WTC11 (cell line): Measurements from ENCODE around the gene WBP2. TPM values are rescaled to one million over a fixed set of nuclear protein-coding genes. Genes with fewer than 3 reads are reported as not detected.
A peak's percentile ranks its signal among the peaks of the same experiment; 100 is the strongest.

Experiments
- ATAC-seq: fragments of 200-7000 bp; cut with Tn5 transposase; 2 replicates; pipeline ENCODE4 v1.10.0; 2021; ENCODE audit warnings: mild to moderate bottlenecking, moderate library complexity
- CTCF ChIA-PET: fragments of 300-600 bp; sonication (Branson Sonifier 250); formaldehyde crosslinking; loops from one replicate; lab custom pipeline; 2021; ENCODE audit warnings: antibody characterized with exemption; lab: Charles Lee
- POLR2A ChIA-PET: fragments of 350-600 bp; sonication (Branson Sonifier 250); formaldehyde crosslinking; loops from one replicate; lab custom pipeline; 2021; ENCODE audit warnings: antibody characterized with exemption; lab: Charles Lee
- DNase-seq: peaks from one replicate; pipeline ENCODE4 v3.0.0; 2021; ENCODE audit warnings: low spot score
- H3K27ac Mint-ChIP-seq: 2 replicates; pipeline ENCODE4 v1.8.0; 2021; ENCODE audit warnings: mixed read lengths
- H3K27me3 Mint-ChIP-seq: 2 replicates; pipeline ENCODE4 v1.8.0; 2021; ENCODE audit warnings: low read depth, mild to moderate bottlenecking, moderate library complexity, mixed read lengths
- H3K36me3 Mint-ChIP-seq: 2 replicates; pipeline ENCODE4 v1.8.0; 2021; ENCODE audit warnings: mixed read lengths
- H3K4me1 Mint-ChIP-seq: 2 replicates; pipeline ENCODE4 v1.8.0; 2022; ENCODE audit warnings: mixed read lengths
- H3K4me3 Mint-ChIP-seq: 2 replicates; pipeline ENCODE4 v1.8.0; 2021; ENCODE audit warnings: mild to moderate bottlenecking, moderate library complexity, mixed read lengths
- H3K9me3 Mint-ChIP-seq: 2 replicates; pipeline ENCODE4 v1.8.0; 2021; ENCODE audit warnings: mixed read lengths
- ATF1 ChIP-seq: sonication (generic); formaldehyde crosslinking; IDR thresholded peaks from 2 replicates; pipeline ENCODE4 v1.8.1; 2023; ENCODE audit warnings: mild to moderate bottlenecking, moderate library complexity, missing genetic modification reagents
- ATF2 ChIP-seq: sonication (generic); formaldehyde crosslinking; IDR thresholded peaks from 2 replicates; pipeline ENCODE4 v1.8.1; 2022; ENCODE audit warnings: low read depth, missing genetic modification reagents, borderline replicate concordance
- E2F1 ChIP-seq: sonication (generic); formaldehyde crosslinking; IDR thresholded peaks from 2 replicates; pipeline ENCODE4 v1.8.0; 2022; ENCODE audit warnings: mild to moderate bottlenecking, missing genetic modification reagents
- ETV6 ChIP-seq: sonication (generic); formaldehyde crosslinking; IDR thresholded peaks from 2 replicates; pipeline ENCODE4 v1.8.1; 2022; ENCODE audit warnings: mild to moderate bottlenecking, missing genetic modification reagents
- FOXJ3 ChIP-seq: sonication (generic); formaldehyde crosslinking; IDR thresholded peaks from 2 replicates; pipeline ENCODE4 v1.9.0; 2021; ENCODE audit warnings: missing genetic modification reagents, mild to moderate bottlenecking, borderline replicate concordance
- FOXK1 ChIP-seq: sonication (generic); formaldehyde crosslinking; IDR thresholded peaks from 2 replicates; pipeline ENCODE4 v1.8.0; 2022; ENCODE audit warnings: mild to moderate bottlenecking, moderate library complexity, missing genetic modification reagents
- GABPB1 ChIP-seq: sonication (generic); formaldehyde crosslinking; IDR thresholded peaks from 2 replicates; pipeline ENCODE4 v1.8.1; 2023; ENCODE audit warnings: mild to moderate bottlenecking, missing genetic modification reagents
- MXD4 ChIP-seq: fragments of 250-450 bp; sonication (Bioruptor Pico); IDR thresholded peaks from 2 replicates; pipeline ENCODE4 v1.8.0; 2021; ENCODE audit warnings: mild to moderate bottlenecking, moderate library complexity, borderline replicate concordance
- TP53 ChIP-seq: sonication (generic); formaldehyde crosslinking; IDR thresholded peaks from 2 replicates; pipeline ENCODE4 v1.8.1; 2023; ENCODE audit warnings: mild to moderate bottlenecking, missing genetic modification reagents
- ZBTB21 ChIP-seq: sonication (generic); formaldehyde crosslinking; IDR thresholded peaks from 2 replicates; pipeline ENCODE4 v1.8.1; 2023; ENCODE audit warnings: mild to moderate bottlenecking, missing genetic modification reagents, borderline replicate concordance
- ZNF121 ChIP-seq: sonication (generic); formaldehyde crosslinking; IDR thresholded peaks from 2 replicates; pipeline ENCODE4 v1.8.0; 2023; ENCODE audit warnings: missing genetic modification reagents
- ZNF138 ChIP-seq: sonication (generic); formaldehyde crosslinking; conservative IDR thresholded peaks from 2 replicates; pipeline ENCODE4 v1.8.1; 2022; ENCODE audit warnings: mild to moderate bottlenecking, moderate library complexity, missing genetic modification reagents
- ZNF263 ChIP-seq: sonication (generic); formaldehyde crosslinking; IDR thresholded peaks from 2 replicates; pipeline ENCODE4 v1.8.1; 2022; ENCODE audit warnings: low read depth, mild to moderate bottlenecking, moderate library complexity, missing genetic modification reagents
- ZNF281 ChIP-seq: sonication (generic); formaldehyde crosslinking; IDR thresholded peaks from 2 replicates; pipeline ENCODE4 v1.8.0; 2023; ENCODE audit warnings: mild to moderate bottlenecking, missing genetic modification reagents
- total RNA-seq: library from RNA; stranded (reverse); gene quantifications from 3 replicates; pipeline ENCODE4 v1.2.3, GENCODE V29; 2021
- TF ChIP-seq, protein P1 (sequence below): sonication (generic); formaldehyde crosslinking; IDR thresholded peaks from 2 replicates; pipeline ENCODE4 v1.8.1; 2023; ENCODE audit warnings: mild to moderate bottlenecking, moderate library complexity, missing genetic modification reagents
- TF ChIP-seq, protein P2 (sequence below): sonication (generic); formaldehyde crosslinking; IDR thresholded peaks from 2 replicates; pipeline ENCODE4 v1.8.1; 2022; ENCODE audit warnings: mild to moderate bottlenecking, missing genetic modification reagents, moderate library complexity, borderline replicate concordance
- TF ChIP-seq, protein P3 (sequence below): fragments of 250-450 bp; sonication (Bioruptor Pico); IDR thresholded peaks from 2 replicates; pipeline ENCODE4 v1.9.0; 2021; ENCODE audit warnings: moderate library complexity, mild to moderate bottlenecking, inconsistent platforms, borderline replicate concordance
- TF ChIP-seq, protein P4 (sequence below): sonication (generic); formaldehyde crosslinking; IDR thresholded peaks from 2 replicates; pipeline ENCODE4 v1.8.1; 2022; ENCODE audit warnings: mild to moderate bottlenecking, moderate library complexity, missing genetic modification reagents

WBP2 gene
- total RNA-seq, 1 experiment from 2014 or later = 68.8 TPM

DNA sequence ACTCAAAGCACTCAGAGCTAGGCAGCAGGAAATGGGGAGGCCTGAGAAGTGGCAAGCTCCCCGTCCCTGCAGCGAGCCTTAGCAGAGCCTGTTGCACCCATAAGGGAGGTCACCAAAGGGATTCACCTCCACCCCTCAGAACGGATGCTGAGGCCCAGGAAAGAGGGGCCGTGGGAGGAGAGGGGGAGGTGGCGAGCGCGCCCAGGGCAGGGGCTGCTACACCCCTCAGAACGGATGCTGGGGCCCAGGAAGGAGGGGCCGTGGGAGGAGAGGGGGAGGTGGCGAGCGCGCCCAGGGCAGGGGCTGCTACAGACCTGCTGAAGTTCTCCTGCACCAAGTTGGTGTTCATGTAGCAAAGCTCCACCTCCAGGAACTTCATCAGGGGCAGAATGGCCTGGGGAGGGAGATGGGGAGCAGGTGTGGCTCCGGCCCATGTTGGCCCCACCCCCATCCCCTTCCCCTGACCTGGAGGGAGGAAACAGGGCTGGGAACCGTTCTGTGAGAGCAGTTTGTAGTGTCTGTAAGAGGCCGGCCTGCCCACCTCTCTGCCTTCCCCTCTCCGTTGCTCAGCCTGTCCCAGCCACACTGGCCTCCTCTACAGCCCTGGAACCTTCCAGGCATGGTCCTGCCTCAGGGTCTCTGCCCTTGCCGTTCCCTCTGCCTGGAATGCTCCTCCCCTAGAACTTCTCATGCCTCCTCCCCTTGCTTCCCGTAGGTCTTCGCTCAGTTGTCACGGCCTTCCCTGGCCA is 22.3 kb downstream of the WBP2 start:
- Mint-ChIP-seq H3K27ac (peak overlapping the region; percentile 96), H3K9me3 (no peaks in the 10 kb centered on the region), H3K36me3 (no peaks in the 10 kb centered on the region), H3K4me3 (peak overlapping the region; percentile 66), H3K4me1 (peaks cover 37% of the 10 kb centered on the region), H3K27me3 (no peaks in the 10 kb centered on the region)
- peak; percentile 65 for ATAC-seq
- CTCF ChIA-PET = interaction anchor here (0.6 to 6.6 kb wide), 17 partner anchors 14 to 199 kb away, joined by 3 to 76 read pairs (median 4); partner anchors contain the start of genes GALK1, SMIM5, UNC13D and WBP2
- TF ChIP-seq GABPB1 (CRISPR knock-in tag) (no peak), ZNF121 (CRISPR knock-in tag) (peak; percentile 92), TP53 (0 out of 2 replicates have a peak, but pooled peaks have one; percentile 37), ZNF263 (CRISPR knock-in tag) (peak; percentile 45; the same call in 1 of the 2 replicates)
- TF ChIP-seq, protein P1, sequence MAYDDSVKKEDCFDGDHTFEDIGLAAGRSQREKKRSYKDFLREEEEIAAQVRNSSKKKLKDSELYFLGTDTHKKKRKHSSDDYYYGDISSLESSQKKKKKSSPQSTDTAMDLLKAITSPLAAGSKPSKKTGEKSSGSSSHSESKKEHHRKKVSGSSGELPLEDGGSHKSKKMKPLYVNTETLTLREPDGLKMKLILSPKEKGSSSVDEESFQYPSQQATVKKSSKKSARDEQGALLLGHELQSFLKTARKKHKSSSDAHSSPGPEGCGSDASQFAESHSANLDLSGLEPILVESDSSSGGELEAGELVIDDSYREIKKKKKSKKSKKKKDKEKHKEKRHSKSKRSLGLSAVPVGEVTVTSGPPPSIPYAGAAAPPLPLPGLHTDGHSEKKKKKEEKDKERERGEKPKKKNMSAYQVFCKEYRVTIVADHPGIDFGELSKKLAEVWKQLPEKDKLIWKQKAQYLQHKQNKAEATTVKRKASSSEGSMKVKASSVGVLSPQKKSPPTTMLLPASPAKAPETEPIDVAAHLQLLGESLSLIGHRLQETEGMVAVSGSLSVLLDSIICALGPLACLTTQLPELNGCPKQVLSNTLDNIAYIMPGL (CRISPR knock-in tag) = no peak
- POLR2A ChIA-PET = interaction anchor here (0.6 to 1.1 kb wide), 3 partner anchors 22 to 85 kb away, joined by 3 to 8 read pairs (median 7); partner anchors contain the start of gene WBP2
- DNase-seq = peak; percentile 77

DNA sequence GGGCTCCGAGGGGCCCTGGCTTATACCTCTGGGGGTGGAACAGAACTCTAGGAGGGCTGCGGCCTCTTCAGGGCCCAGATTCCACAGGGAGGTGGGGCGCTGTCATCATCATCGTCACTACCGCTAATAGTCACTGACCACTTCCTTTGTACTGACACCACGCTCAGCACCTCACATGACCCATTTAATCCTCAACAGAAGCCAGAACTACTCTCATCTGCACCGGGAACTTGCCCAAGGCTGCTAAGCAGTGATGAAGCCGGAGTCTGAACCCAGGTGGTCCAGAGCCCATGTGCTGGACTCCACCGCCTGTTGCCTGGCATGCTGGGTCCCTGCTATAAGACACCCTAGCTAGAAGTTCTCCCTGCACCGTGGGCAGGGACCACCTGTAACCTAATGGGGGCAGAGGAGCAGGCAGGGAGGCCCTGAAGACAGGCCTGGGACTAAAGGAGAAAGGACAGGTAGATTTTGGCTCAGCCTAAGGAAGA is 22.9 kb downstream of the WBP2 start:
- no peaks in the 10 kb centered on the region for H3K27me3 Mint-ChIP-seq
- no peak for ATAC-seq
- peaks cover 38% of the 10 kb centered on the region for H3K4me1 Mint-ChIP-seq
- no peaks in the 10 kb centered on the region for H3K36me3 Mint-ChIP-seq
- peak overlapping the region; percentile 75 for H3K27ac Mint-ChIP-seq
- H3K9me3 Mint-ChIP-seq = no peaks in the 10 kb centered on the region
- no peak for DNase-seq
- 0 out of 2 replicates have a peak, but pooled peaks have one; percentile 28 for TF ChIP-seq TP53
- TF ChIP-seq FOXJ3 (CRISPR knock-in tag) = no peak
- no peak for TF ChIP-seq ATF1 (CRISPR knock-in tag)
- TF ChIP-seq, protein P2, sequence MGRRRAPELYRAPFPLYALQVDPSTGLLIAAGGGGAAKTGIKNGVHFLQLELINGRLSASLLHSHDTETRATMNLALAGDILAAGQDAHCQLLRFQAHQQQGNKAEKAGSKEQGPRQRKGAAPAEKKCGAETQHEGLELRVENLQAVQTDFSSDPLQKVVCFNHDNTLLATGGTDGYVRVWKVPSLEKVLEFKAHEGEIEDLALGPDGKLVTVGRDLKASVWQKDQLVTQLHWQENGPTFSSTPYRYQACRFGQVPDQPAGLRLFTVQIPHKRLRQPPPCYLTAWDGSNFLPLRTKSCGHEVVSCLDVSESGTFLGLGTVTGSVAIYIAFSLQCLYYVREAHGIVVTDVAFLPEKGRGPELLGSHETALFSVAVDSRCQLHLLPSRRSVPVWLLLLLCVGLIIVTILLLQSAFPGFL = no peak
- peak overlapping the region; percentile 66 for H3K4me3 Mint-ChIP-seq
- CTCF ChIA-PET = interaction anchor here (0.6 to 6.6 kb wide), 15 partner anchors 14 to 199 kb away, joined by 3 to 76 read pairs (median 4); partner anchors contain the start of genes GALK1, SMIM5, UNC13D and WBP2
- POLR2A ChIA-PET = interaction anchor here (0.6 to 1.1 kb wide), 2 partner anchors 23 to 36 kb away, joined by 3 to 7 read pairs; partner anchors contain the start of gene WBP2

DNA sequence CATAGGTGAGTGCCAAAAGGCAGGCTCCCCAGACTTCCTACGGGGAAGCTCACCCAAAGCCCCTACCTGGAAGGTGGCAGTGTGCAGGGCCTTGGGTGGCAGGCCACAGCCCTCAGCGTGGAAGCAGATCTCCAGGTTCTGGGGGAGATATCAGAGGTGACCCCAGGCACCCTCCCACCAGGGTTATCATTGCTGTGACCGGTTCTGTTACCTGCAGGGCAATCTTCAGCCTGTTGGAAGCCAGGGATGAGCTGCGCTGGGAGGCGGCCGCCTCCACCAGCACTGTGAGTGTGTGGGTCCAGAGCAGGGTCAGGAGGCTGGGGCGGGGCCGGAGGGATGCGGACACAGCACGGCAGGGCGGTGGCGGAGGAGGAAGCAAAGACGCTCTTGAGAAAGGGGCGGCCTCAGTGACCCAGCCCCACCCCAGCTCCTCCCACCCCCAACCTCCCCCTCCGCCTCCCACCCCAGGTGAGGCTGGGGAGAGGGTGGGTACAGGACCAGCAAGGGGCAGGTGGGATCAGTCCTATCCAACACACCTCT is 24.0 kb downstream of the WBP2 start:
- POLR2A ChIA-PET = interaction anchor here (1.4 to 2.0 kb wide), 2 partner anchors 24 to 34 kb away, joined by 3 to 9 read pairs; partner anchors contain the start of gene WBP2
- no peak for ATAC-seq
- Mint-ChIP-seq H3K4me1 (peaks cover 42% of the 10 kb centered on the region), H3K4me3 (peak overlapping the region; percentile 24; the same call in 1 of the 2 replicates), H3K36me3 (no peaks in the 10 kb centered on the region), H3K27ac (peak overlapping the region; percentile 45), H3K9me3 (no peaks in the 10 kb centered on the region), H3K27me3 (no peaks in the 10 kb centered on the region)
- peak; percentile 43 for DNase-seq
- CTCF ChIA-PET = interaction anchor here (0.6 to 5.5 kb wide), 36 partner anchors 9 to 522 kb away, joined by 3 to 180 read pairs (median 10); partner anchors contain the start of genes GALK1, MRPL38, PRPSAP1 and RECQL5
- TF ChIP-seq ZBTB21 (CRISPR knock-in tag) (no peak), FOXK1 (no peak), E2F1 (CRISPR knock-in tag) (no peak), ETV6 (CRISPR knock-in tag) (no peak), MXD4 (CRISPR knock-in tag) (no peak), ATF2 (CRISPR knock-in tag) (no peak), ZNF281 (no peak), ZNF138 (CRISPR knock-in tag) (no peak), TP53 (no peak)
- TF ChIP-seq, protein P3, sequence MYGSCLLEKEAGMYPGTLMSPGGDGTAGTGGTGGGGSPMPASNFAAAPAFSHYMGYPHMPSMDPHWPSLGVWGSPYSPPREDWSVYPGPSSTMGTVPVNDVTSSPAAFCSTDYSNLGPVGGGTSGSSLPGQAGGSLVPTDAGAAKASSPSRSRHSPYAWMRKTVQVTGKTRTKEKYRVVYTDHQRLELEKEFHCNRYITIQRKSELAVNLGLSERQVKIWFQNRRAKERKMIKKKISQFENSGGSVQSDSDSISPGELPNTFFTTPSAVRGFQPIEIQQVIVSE (CRISPR knock-in tag) = no peak
- TF ChIP-seq, protein P4, sequence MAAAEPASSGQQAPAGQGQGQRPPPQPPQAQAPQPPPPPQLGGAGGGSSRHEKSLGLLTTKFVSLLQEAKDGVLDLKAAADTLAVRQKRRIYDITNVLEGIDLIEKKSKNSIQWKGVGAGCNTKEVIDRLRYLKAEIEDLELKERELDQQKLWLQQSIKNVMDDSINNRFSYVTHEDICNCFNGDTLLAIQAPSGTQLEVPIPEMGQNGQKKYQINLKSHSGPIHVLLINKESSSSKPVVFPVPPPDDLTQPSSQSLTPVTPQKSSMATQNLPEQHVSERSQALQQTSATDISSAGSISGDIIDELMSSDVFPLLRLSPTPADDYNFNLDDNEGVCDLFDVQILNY (CRISPR knock-in tag) = no peak
